ENCODE measurements around the gene ANKK1. TPM values are rescaled to one million over a fixed set of nuclear protein-coding genes. Genes with fewer than 3 reads are reported as not detected.

ANKK1 gene
- total and polyA plus RNA-seq, 2 donors (not counting 1 experiment from before 2014, with no cell fraction given): 0.89 to 5.3 TPM

GRCh38 chr11:113393501-113393985, 6.0 kb downstream of the ANKK1 start:
- WGBS (ENCODE audit: insufficient coverage): 95% methylated on average over 7 of the region's 8 CpGs
- no peak for DNase-seq
- no peaks in the 10 kb centered on the region for H3K36me3 ChIP-seq (replicated peaks in 1 of 2; ENCODE audit: control extremely low read depth in 1 of 2, control insufficient read depth in 1 of 2, extremely low read depth in 1 of 2, insufficient read depth in 2 of 2, low read length in 1 of 2)
- no peaks in the 10 kb centered on the region for H3K79me2 ChIP-seq (ENCODE audit: control insufficient read depth, insufficient read depth, low read length)
- no peak overlapping the region for H3K27ac ChIP-seq (ENCODE audit: low read length in 2 of 2)
- TF ChIP-seq EZH2 (IDR thresholded peaks at IDR 0.05; ENCODE audit: borderline replicate concordance, insufficient read depth, low read depth, low read length, poor library complexity, severe bottlenecking): no peak
- TF ChIP-seq CTCF (IDR thresholded peaks at IDR 0.05): no peak
- no peaks in the 10 kb centered on the region for H3K9me3 ChIP-seq (ENCODE audit: control extremely low read depth in 1 of 3, control insufficient read depth in 2 of 3, insufficient read depth in 1 of 3, low read length in 2 of 3)
- no peak overlapping the region for H3K27ac Mint-ChIP-seq
- no peak overlapping the region for H2AFZ ChIP-seq (ENCODE audit: insufficient read depth, low read depth, low read length, poor library complexity, severe bottlenecking)
- no peaks in the 10 kb centered on the region for H3K4me1 Mint-ChIP-seq
- no peak overlapping the region for H3K9ac ChIP-seq (ENCODE audit: low read length)
- H3K4me3 Mint-ChIP-seq: no peak overlapping the region
- CTCF ChIA-PET: interaction anchor here (1.5 kb wide), 1 partner anchor 9 kb away, joined by 4 read pairs; no protein-coding TSS in a partner anchor
- H3K27me3 Mint-ChIP-seq: no peaks in the 10 kb centered on the region
- POLR2A ChIA-PET: no interaction called here
- peaks cover 0 to 1% of the 10 kb centered on the region in 2 donors for H3K4me1 ChIP-seq (ENCODE audit: control insufficient read depth in 2 of 2, insufficient read depth in 2 of 2, low read length in 2 of 2)
- no peaks in the 10 kb centered on the region for H4K20me1 ChIP-seq (ENCODE audit: control insufficient read depth, insufficient read depth, low read length, poor library complexity, severe bottlenecking)
- H3K9me3 Mint-ChIP-seq (ENCODE audit: insufficient read depth): no peaks in the 10 kb centered on the region
- H3K4me2 ChIP-seq (replicated peaks; ENCODE audit: low read depth, low read length, poor library complexity, severe bottlenecking): no peak overlapping the region
- intact Hi-C loops (cut with micrococcal nuclease): no loop called here
- no peak for ATAC-seq (ENCODE audit: low read depth)
- peaks cover 0 to 16% (median 11%) of the 10 kb centered on the region in 4 experiments for H3K27me3 ChIP-seq (replicated peaks in 1 of 4; ENCODE audit: control extremely low read depth in 1 of 4, control insufficient read depth in 3 of 4, insufficient read depth in 4 of 4, low read length in 3 of 4)
- H3K4me3 ChIP-seq (ENCODE audit: control extremely low read depth in 1 of 5, extremely low read depth in 1 of 5, insufficient read depth in 1 of 5, low read depth in 2 of 5, low read length in 4 of 5): no peak overlapping the region

DNA sequence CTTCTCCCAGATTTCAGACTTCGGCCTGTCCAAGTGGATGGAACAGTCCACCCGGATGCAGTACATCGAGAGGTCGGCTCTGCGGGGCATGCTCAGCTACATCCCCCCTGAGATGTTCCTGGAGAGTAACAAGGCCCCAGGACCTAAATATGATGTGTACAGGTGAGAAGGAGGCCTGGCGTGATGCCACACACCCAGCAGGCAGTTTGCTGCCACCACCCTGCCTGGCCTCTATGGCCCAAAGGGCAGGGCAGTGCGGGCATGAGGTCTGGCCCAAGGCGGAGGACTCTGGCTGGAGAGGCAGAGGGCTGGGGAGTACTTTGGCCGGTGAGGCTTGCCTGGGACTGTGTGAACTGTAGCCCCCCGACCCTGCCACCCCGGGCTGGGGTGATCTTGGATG, 7.3 kb downstream of the ANKK1 start:
- TF ChIP-seq EZH2 (IDR thresholded peaks at IDR 0.05; ENCODE audit: borderline replicate concordance, insufficient read depth, low read depth, low read length, poor library complexity, severe bottlenecking) (no peak), CTCF (IDR thresholded peaks at IDR 0.05) (no peak)
- intact Hi-C loops (cut with micrococcal nuclease): no loop called here
- no peak overlapping the region for H3K4me3 ChIP-seq (ENCODE audit: control extremely low read depth in 1 of 5, extremely low read depth in 1 of 5, insufficient read depth in 1 of 5, low read depth in 2 of 5, low read length in 4 of 5)
- Mint-ChIP-seq H3K4me3 (no peak overlapping the region), H3K4me1 (no peaks in the 10 kb centered on the region), H3K27ac (no peak overlapping the region), H3K9me3 (ENCODE audit: insufficient read depth) (no peaks in the 10 kb centered on the region), H3K27me3 (no peaks in the 10 kb centered on the region)
- H3K79me2 ChIP-seq (ENCODE audit: control insufficient read depth, insufficient read depth, low read length): no peaks in the 10 kb centered on the region
- no peak overlapping the region for H3K9ac ChIP-seq (ENCODE audit: low read length)
- H3K36me3 ChIP-seq (replicated peaks in 1 of 2; ENCODE audit: control extremely low read depth in 1 of 2, control insufficient read depth in 1 of 2, extremely low read depth in 1 of 2, insufficient read depth in 2 of 2, low read length in 1 of 2): no peaks in the 10 kb centered on the region
- CTCF ChIA-PET: no interaction called here
- H3K27ac ChIP-seq (ENCODE audit: low read length in 2 of 2): no peak overlapping the region
- H3K4me2 ChIP-seq (replicated peaks; ENCODE audit: low read depth, low read length, poor library complexity, severe bottlenecking): no peak overlapping the region
- no peak for DNase-seq
- POLR2A ChIA-PET: no interaction called here
- no peaks in the 10 kb centered on the region for H3K4me1 ChIP-seq (ENCODE audit: control insufficient read depth in 2 of 2, insufficient read depth in 2 of 2, low read length in 2 of 2)
- H3K9me3 ChIP-seq (ENCODE audit: control extremely low read depth in 1 of 3, control insufficient read depth in 2 of 3, insufficient read depth in 1 of 3, low read length in 2 of 3): no peaks in the 10 kb centered on the region
- H4K20me1 ChIP-seq (ENCODE audit: control insufficient read depth, insufficient read depth, low read length, poor library complexity, severe bottlenecking): no peaks in the 10 kb centered on the region
- H3K27me3 ChIP-seq (replicated peaks in 1 of 4; ENCODE audit: control extremely low read depth in 1 of 4, control insufficient read depth in 3 of 4, insufficient read depth in 4 of 4, low read length in 3 of 4): peaks cover 0 to 6% (median 3%) of the 10 kb centered on the region in 4 experiments
- WGBS (ENCODE audit: insufficient coverage): 96% methylated on average over 8 of the region's 11 CpGs
- H2AFZ ChIP-seq (ENCODE audit: insufficient read depth, low read depth, low read length, poor library complexity, severe bottlenecking): no peak overlapping the region
- ATAC-seq (ENCODE audit: low read depth): no peak

Data from B cell (primary cell).